Heart right ventricle (tissue), 16 donors: ENCODE measurements around the gene TMEM62. TPM values are rescaled to one million over a fixed set of nuclear protein-coding genes. Genes with fewer than 3 reads are reported as not detected.
"Not testable (repeated sequence)": the region's sequence is repeated elsewhere in the genome, so short reads cannot be mapped to it uniquely, and the experiment has no call there.

Source experiments
- ATAC-seq, 8 donors: fragments of 200-7000 bp; cut with Tn5 transposase; one replicate each; pipeline ENCODE4 v1.9.1; 2020; ENCODE audit warnings: mild to moderate bottlenecking in 8 of 8, moderate library complexity in 8 of 8, moderate number of reproducible peaks in 1 of 8
- DNase-seq, 2 donors: peaks; one replicate each; pipeline ENCODE4 v3.0.0-alpha.2; 2020
- H3K27ac ChIP-seq, 10 donors: fragments of 200-600 bp; sonication (generic) in 2 of 10; one replicate each; pipeline versions ENCODE4 v1.5.0 to v1.8.0; 2020 to 2022; ENCODE audit warnings: mild to moderate bottlenecking in 3 of 10
- H3K27me3 ChIP-seq, 7 donors: fragments of 200-600 bp; one replicate each; pipeline ENCODE4 v1.8.0; 2021 to 2022; ENCODE audit warnings: mild to moderate bottlenecking in 2 of 7
- H3K36me3 ChIP-seq, 9 donors: fragments of 200-600 bp; sonication (generic) in 1 of 9; one replicate each; pipeline versions ENCODE4 v1.5.0 to v1.8.0; 2020 to 2022; ENCODE audit warnings: mild to moderate bottlenecking in 2 of 9
- H3K4me1 ChIP-seq, 9 donors: fragments of 200-600 bp; sonication (generic) in 1 of 9; one replicate each; pipeline versions ENCODE4 v1.5.0 to v1.8.0; 2020 to 2022; ENCODE audit warnings: mild to moderate bottlenecking in 4 of 9
- H3K4me3 ChIP-seq, 10 donors: fragments of 200-600 bp; sonication (generic) in 2 of 10; one replicate each; pipeline versions ENCODE4 v1.5.0 to v1.8.0; 2020 to 2022; ENCODE audit warnings: mild to moderate bottlenecking in 7 of 10, moderate library complexity in 2 of 10
- H3K9me3 ChIP-seq, 11 donors: fragments of 200-600 bp in 10 of 11; sonication (generic) in 2 of 11; one replicate each; pipeline versions ENCODE4 v1.5.0 to v1.8.0; 2013 to 2022; ENCODE audit warnings: mild to moderate bottlenecking in 2 of 11, control low read depth in 1 of 11, moderate library complexity in 1 of 11
- CTCF ChIP-seq, 9 donors: fragments of 200-600 bp; sonication (generic) in 2 of 9; IDR thresholded peaks; one replicate each; pipeline versions ENCODE4 v1.5.0 to v1.8.0; 2021 to 2022; ENCODE audit warnings: antibody characterized with exemption in 9 of 9, mild to moderate bottlenecking in 5 of 9, moderate library complexity in 1 of 9
- WGBS, 2 donors: extraction: QIAGEN DNeasy Blood & Tissue Kit; methylation state at CpG; one replicate each; pipeline ENCODE4 v1.1.7; 2013; ENCODE audit warnings: inconsistent platforms in 1 of 2; 5-methylcytosine and 5-hydroxymethylcytosine counted together
- intact Hi-C, 10 donors: fragments of 100-400 bp; cut with DNase I; formaldehyde crosslinking; loops; one replicate each; pipeline versions ENCODE4 v1.11.1 to v1.14.2; 2022
- polyA plus RNA-seq, 2 donors: library from polyadenylated mRNA; stranded (reverse); fragments of 200-250 nt; gene quantifications; one replicate each; pipeline ENCODE4 v1.2.3, GENCODE V29; 2013
- total RNA-seq, 10 donors: library from RNA; stranded (reverse); fragmentation: NEBNext Ultra II Directional in 3 of 10; extraction: Animal tissue kit (Norgen Biotek cat#: 25700) in 3 of 10; gene quantifications; one replicate each; pipeline versions ENCODE4 v1.2.1 to v1.2.4, GENCODE V29; 2021 to 2023
- donor health status: Arrhythmogenic right ventricular cardiomyopathy.
- donor health status: ischemic (EF 13 %, LVEDD 7.1; RV severe dilation, severe dysfunction).
- donor health status: healthy with polysubstance abuse.
- donor health status: DM: no; HTN: yes; CAD: no.
- donor health status: DM: no; HTN: no; CAD: no.
- donor health status: ischemic (EF 25% LVEDD 6.9; RV normal size, moderate dysfunction).
- donor health status: ischemic (EF 25% LVEDD 5.7; RV mildly dilated, moderate dysfunction).
- donor health status: healthy.
- donor health status: DM: yes; HTN: yes; CAD: no.
- donor health status: Ischemic cardiomyopathy.
- donor health status: ischemic (EF 35%, LVEDD 5.7; RV mildly dilated, moderate dysfunction).
- donor health status: nonischemic (EF 11% LVEDD 7.7; RV severe dilation, severe dysfunction).
- donor health status: DM: yes; HTN: yes; CAD: no.
- donor health status: PGD.
- donor health status: ischemic (EF 29% LVEDD 5.4; RV normal size, mild dysfunction).
- donor health status: nonischemic (EF 23%, LVEDD 6.1; RV moderate dilation, normal function).

TMEM62 gene
- total and polyA plus RNA-seq, 12 donors, result 7.6 to 13.9 (median 11.7) TPM

GRCh38 chr15:43194795-43195194 is 61.4 kb downstream of the TMEM62 start:
- DNase-seq, result no peak
- intact Hi-C loops, result no loop called here
- Histone ChIP-seq H3K27ac (peak overlapping the region in 9 of 10 donors; percentile 8 to 60 (median 43)), H3K4me3 (no peak overlapping the region), H3K4me1 (peaks cover 5 to 33% (median 11%) of the 10 kb centered on the region in 9 donors), H3K27me3 (no peaks in the 10 kb centered on the region), H3K9me3 (peaks cover 0 to 10% (median 0%) of the 10 kb centered on the region in 11 donors), H3K36me3 (peaks cover 0 to 92% (median 57%) of the 10 kb centered on the region in 9 donors)
- no peak for TF ChIP-seq CTCF (IDR thresholded peaks at IDR 0.05)
- peak in 2 of 8 donors; percentile 29 to 34 for ATAC-seq
- 42 to 68% methylated on average over 2 of the region's 2 CpGs for WGBS, 2 donors

- H3K36me3 ChIP-seq, result peaks cover 0 to 70% (median 39%) of the 10 kb centered on the region in 9 donors
Measured at GRCh38 chr15:43196760-43197548, 63.6 kb downstream of the TMEM62 start.

GRCh38 chr15:43197773-43198172 is 64.4 kb downstream of the TMEM62 start:
- H3K27ac ChIP-seq, H3K4me3 ChIP-seq, ATAC-seq, H3K27me3 ChIP-seq, DNase-seq, H3K9me3 ChIP-seq, intact Hi-C loops: not testable (repeated sequence)
- Histone ChIP-seq H3K4me1 (peaks cover 0 to 20% (median 0%) of the 10 kb centered on the region in 9 donors), H3K36me3 (peaks cover 0 to 62% (median 31%) of the 10 kb centered on the region in 9 donors)
- 74 to 84% methylated on average over 3 of the region's 3 CpGs for whole genome bisulfite sequencing, 2 donors

More at GRCh38 chr15:43196760-43197548, 63.6 kb downstream of the TMEM62 start:
- intact Hi-C loops, result no loop called here
- Histone ChIP-seq H3K27me3 (no peaks in the 10 kb centered on the region), H3K27ac (peak overlapping the region in 3 of 10 donors; percentile 11 to 36 (median 19)), H3K4me1 (peaks cover 0 to 20% (median 0%) of the 10 kb centered on the region in 9 donors), H3K9me3 (peaks cover 0 to 10% (median 0%) of the 10 kb centered on the region in 11 donors), H3K4me3 (no peak overlapping the region)
- no peak for TF ChIP-seq CTCF (IDR thresholded peaks at IDR 0.05)
- peak in 5 of 8 donors; percentile 20 to 81 (median 55) for ATAC-seq
- 54 to 71% methylated on average over 10 of the region's 10 CpGs for WGBS, 2 donors
- no peak for DNase-seq

GRCh38 chr15:43198556-43198955 is 65.2 kb downstream of the TMEM62 start:
- H3K4me3 ChIP-seq, intact Hi-C loops, H3K27ac ChIP-seq, DNase-seq, ATAC-seq, H3K27me3 ChIP-seq, H3K9me3 ChIP-seq: not testable (repeated sequence)
- Histone ChIP-seq H3K4me1 (peaks cover 0 to 20% (median 0%) of the 10 kb centered on the region in 9 donors), H3K36me3 (peaks cover 0 to 54% (median 24%) of the 10 kb centered on the region in 9 donors)
- 96 to 98% methylated on average over 4 of the region's 4 CpGs for WGBS, 2 donors

GRCh38 chr15:43198992-43199391 is 65.6 kb downstream of the TMEM62 start:
- intact Hi-C loops, result no loop called here
- H3K36me3 ChIP-seq, result peaks cover 0 to 50% (median 21%) of the 10 kb centered on the region in 9 donors
- DNase-seq (no peak), ATAC-seq (no peak)
- no peaks in the 10 kb centered on the region for H3K27me3 ChIP-seq
- no peak overlapping the region for H3K27ac ChIP-seq
- H3K4me1 ChIP-seq, result peaks cover 0 to 23% (median 3%) of the 10 kb centered on the region in 9 donors
- WGBS, 2 donors, result 96% methylated on average over 3 of the region's 3 CpGs
- H3K4me3 ChIP-seq, result no peak overlapping the region
- no peak for TF ChIP-seq CTCF (IDR thresholded peaks at IDR 0.05)
- peaks cover 0 to 10% (median 0%) of the 10 kb centered on the region in 11 donors for H3K9me3 ChIP-seq
